Measurements from ENCODE around the gene JMJD6.
A peak's percentile ranks its signal among the peaks of the same experiment; 100 is the strongest.

The JMJD6 gene

GRCh38 chr17:76671123-76671911 is 55.1 kb downstream of the JMJD6 start:
- peak overlapping the region; percentile 93 for H3K27ac ChIP-seq
- no peak for TF ChIP-seq CTCF (conservative IDR thresholded peaks at IDR 0.05)

GRCh38 chr17:76670718-76671122 is 55.7 kb downstream of the JMJD6 start:
- no peak for TF ChIP-seq CTCF (conservative IDR thresholded peaks at IDR 0.05)
- H3K27ac ChIP-seq = peak overlapping the region; percentile 93

GRCh38 chr17:76670020-76670717 is 56.2 kb downstream of the JMJD6 start:
- TF ChIP-seq CTCF (conservative IDR thresholded peaks at IDR 0.05) = no peak
- H3K27ac ChIP-seq = no peak overlapping the region; the same call in 1 of the 2 replicates

All from VCaP (cell line).